COLO829 (cell line): ENCODE data around the gene HSH2D.
"Not testable (repeated sequence)": the region's sequence is repeated elsewhere in the genome, so short reads cannot be mapped to it uniquely, and the experiment has no call there.

Experiments
- DNase-seq: peaks from one replicate; pipeline ENCODE4 v3.0.0; 2012; ENCODE audit warnings: low spot score

HSH2D gene

DNA sequence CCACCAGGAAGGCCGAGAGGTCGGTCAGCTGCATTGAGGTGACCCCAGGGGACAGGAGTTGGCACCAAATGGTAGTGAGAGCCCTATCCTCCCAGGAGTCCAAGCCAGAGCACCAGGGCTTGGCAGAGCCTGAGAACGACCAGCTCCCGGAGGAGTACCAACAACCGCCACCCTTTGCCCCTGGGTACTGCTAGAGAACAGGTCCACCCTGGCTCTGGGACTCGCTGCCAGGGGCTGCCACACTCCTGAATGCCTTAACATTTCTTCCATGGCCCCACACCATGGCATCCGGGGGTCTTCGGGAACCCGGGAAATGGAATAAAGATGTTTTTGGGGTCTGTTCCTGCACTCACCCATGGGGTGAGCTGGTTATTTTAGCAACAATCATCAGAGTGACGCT, 14.1 kb downstream of the HSH2D start:
- DNase-seq, result no peak

DNA sequence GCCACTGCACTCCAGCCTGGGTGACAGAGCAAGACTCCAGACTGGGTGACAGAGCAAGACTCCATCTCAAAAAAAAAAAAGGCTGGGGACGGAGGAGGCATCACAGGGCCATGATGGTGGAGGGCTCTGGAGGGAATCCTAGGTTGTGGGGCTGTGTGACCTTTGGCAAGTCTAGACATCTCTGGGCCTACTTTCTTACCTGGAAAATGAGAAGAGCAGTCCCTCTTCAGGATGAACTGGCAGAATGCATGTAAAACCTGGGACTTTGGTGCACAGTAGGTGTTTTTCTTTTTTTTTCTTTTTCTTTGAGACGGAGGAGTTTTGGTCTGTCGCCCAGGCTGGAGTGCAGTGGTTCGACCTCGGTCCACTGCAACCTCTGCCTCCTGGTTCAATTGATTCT, 16.2 kb downstream of the HSH2D start:
- DNase-seq, result no peak

DNA sequence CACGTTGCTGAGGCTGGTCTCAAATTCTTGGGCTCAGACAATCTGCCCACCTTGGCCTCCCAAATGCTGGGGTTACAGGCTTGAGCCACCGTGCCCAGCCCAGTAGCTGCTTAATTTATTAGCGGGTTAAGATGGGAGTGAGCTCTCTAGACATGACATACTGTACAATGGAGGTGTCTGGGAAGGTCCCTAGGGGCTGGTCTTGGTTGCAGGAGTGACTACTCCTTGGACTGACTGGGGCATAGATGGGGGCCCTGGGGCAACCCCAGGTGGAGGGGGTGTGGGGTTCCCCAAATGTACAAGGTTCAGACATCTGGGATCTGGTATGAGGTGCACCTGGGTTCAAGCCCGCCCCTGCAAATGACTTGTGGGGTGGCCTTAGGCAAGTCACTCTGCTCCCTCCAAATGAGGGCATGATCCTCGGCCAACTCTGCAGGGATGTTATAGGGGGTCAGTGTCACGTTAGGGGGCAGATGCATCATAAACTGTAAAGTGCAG, 17.0 kb downstream of the HSH2D start:
- DNase-seq, result no peak

DNA sequence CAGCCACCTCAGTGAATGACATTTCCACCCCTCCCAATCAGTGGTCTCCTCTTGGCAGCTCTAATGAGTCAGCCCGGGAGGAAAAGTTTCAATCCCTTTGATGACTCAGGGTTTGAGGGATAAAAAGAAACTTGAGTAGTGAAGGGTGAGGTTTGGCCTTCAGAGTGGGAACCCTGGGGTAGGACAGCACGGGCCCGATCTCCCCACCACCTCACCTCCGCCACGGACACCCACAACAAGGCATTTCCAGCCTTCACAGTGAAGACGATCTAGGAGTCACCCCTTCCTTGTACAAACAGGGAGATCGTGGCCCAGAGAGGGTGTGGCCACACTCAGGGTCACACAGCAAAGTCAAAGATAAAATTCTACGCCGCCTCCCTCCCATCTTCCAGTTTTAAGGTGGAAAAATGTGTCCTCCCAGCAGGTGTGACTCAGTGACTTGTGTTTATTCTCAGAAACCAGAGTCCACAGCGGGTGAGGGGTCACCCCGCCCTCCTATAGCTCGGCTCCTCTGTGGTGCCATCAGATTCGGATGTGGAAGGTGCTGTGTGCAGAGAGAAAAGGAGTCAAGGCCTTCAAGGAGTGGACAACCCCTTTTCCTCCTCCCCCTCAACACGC, 17.6 kb downstream of the HSH2D start:
- peak; percentile 53 for DNase-seq

DNA sequence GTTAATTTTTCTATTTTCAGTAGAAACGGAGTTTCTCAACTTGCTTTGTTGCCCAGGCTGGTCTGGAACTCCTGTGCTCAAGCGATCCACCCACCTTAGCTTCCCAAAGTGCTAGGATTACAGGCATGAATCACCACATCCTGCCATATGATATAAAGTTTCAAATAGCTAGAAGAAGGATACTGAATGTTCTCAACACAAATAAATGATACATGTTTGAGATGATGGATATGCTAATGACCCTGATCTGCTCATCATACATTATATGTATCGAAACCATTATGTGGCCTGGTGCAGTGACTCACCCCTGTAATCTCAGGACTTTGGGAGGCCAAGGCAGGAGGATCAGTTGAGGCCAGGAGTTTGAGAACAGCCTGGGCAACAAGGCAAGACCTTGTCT, 18.4 kb downstream of the HSH2D start:
- DNase-seq, result no peak

DNA sequence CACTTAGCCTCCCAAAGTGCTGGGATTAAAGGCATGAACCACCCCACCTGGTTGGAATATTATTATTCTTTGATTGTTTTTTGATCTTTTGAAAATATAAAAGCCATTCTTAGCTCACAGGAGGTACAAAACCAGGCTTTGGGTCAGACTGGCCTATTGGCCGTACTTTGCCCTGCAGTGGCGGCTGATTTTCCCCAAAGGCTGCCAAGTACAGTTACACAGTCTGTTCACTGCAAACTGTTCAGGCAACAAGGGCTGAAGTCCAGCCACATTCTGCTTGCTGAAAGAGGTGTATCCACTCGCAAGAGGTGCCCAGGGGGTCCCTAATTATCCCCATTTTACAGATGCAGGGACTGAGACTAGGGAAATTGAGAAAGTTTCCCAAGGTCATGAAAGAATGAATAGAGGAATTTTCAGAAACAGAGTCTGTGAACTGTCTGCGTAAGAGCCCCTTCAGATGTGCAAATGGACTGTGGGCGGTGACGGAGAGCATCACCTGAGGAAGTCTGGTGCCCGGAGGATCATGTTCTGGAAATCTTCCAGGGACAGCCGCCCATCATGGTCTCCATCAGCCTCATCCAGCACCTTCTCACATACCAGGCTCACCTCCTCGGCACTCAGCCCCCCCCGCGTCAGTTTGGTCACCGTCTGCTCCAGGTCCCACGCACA, 20.9 kb downstream of the HSH2D start:
- DNase-seq, result no peak

DNA sequence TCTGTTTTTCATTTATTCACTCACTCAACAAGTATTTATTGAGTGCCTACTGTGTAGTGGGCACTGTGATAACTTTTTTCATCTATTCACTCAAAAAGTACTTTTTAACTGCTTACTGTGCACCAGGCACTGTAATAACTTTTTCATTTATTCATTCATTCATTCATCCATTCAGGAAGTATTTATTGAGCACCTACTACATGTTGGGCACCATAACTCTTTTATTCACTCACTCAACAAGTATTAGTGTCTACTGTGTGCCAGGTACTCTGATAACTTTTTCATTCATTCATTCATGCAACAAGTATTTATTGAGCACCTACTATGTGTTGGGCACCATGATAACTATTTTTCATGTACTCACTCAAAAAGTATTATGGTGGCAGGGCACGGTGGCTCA, 22.9 kb downstream of the HSH2D start:
- DNase-seq, result no peak

DNA sequence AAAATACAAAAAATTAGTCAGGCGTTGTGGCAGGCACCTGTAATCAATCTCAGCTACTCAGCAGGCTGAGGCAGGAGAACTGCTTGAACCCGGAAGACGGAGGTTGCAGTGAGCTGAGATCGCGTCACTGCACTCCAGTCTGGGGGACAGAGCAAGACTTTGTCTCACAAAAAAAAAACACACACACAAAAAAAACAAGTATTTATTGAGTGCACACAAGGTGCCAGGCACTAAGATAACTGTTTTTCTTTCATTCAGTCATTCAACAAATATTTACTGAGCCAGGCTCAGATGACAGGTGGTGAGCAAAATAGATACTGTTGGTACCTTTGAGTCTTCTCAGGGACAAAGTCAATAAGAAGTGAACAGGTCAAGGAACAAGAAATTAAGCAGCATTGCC, 23.6 kb downstream of the HSH2D start:
- DNase-seq, result no peak

DNA sequence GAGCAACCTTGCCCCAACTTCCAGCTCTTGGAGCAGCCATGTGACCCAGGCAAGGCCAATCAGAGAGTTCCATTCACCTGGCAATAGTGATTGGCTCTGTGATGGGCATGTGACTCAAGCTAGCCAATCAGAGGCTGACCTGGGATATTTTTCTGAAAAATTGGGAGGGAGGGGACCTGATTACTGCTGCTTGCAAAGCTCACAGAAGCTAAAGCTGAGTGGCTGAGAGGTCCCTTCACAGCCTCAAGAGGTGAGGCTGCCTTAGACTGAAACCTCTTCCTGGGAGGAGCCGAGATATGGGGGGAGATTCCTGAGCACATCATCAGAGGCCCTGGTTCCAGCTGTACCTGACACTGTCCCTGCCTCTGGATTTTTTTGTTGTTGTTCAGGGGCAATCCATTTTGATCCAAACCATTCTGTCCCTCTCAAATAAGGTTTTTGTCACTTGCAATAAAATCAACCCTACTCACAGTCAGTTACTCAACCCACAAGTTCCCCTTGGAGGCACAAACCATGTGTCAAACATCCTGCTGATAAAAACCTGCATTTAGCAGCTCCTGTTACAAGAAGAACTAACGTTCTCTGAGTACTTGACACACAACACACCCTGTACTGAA, 25.1 kb downstream of the HSH2D start:
- DNase-seq, result no peak

DNA sequence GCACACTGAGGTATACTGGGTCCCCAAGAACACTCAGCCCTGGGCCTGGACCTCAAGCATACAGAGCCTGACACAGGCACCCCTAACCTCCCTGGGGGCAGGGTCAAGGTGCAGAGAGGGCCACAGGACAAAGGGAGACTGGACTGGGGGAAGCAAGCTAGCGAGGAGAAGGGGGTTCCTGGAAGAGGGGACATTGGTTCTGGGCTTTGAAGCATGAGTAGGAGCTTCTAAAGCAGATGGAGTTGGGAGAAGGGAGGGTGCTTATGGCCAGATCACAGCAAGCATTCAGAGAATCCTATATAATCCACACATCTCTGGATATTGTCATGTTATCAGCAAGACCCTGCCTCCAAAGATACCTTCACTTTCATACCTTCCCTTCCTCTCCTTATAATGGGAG, 26.6 kb downstream of the HSH2D start:
- DNase-seq, result no peak

DNA sequence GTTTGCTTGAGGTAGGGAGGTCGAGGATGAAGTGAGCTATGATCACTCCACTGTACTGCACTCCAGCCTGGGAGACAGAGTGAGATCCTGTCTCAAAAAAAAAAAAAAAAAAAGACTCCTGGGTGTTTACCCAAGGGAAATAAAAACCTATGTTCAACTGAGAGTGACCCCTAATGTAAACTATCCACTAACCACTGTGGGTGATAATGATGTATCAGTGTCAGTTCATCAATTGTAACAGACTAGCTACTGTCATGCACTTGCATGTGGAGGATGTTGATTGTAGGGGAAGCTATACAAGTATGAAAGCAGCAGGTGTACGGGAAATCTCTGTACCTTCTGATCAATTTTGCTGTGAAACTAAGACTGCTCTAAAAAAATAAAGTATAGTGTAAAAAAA, 32.5 kb downstream of the HSH2D start:
- DNase-seq, result no peak

DNA sequence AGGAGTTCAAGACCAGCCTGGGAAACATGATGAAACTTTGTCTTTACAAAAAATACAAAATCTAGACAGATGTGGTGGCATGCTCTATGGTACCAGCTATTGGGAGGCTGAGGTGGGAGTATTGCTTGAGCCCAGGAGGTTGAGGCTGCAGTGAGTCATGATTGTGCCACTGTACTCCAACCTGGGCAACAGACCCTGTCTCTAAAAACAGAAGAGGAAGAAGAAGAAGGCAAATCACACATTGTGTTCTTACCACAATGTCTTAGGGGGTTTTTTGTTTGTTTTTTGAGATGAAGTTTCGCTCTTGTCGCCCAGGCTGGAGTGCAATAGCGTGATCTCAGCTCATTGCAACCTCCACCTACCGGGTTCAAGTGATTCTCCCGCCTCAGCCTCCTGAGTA, 35.4 kb downstream of the HSH2D start:
- not testable (repeated sequence) for DNase-seq

DNA sequence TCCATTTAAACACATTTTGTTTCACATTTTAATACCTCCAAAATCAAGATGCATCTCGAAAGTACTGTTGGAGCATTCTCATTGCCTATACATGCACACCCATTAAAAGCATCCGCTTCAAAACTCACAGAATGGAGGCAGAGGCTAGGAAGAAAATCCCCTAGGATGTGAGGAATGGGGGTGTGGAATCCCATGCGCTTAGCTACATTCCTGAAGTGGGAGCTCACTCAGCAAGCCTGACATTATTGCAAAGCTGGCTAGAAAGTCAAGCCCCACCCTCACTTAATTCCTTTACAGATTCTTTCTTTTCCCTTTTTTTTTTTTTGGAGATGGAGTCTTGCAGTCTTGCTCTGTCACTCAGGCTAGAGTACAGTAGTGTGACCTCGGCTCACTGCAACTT, 37.1 kb downstream of the HSH2D start:
- DNase-seq, result no peak

DNA sequence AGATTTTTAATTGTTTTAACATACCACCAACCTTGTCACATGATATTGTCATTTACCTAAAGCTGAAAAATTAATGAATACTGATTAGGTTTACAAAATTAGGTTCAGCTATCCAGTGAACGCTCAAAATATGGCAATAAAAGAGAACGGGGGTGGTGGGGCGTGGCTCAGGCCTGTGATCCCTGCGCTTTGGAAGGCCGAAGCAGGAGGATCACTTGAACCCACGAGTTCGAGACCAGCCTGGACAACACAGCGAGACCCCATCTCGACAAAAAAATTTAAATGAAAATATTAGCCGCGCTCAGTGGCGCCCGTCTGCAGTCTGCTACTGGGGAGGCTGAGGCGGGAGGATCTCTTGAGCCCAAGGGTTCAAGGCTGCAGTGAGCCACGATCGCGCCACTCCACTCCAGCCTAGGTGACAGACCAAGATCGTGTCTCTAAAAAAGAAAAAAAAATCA, 41.2 kb downstream of the HSH2D start:
- no peak for DNase-seq

DNA sequence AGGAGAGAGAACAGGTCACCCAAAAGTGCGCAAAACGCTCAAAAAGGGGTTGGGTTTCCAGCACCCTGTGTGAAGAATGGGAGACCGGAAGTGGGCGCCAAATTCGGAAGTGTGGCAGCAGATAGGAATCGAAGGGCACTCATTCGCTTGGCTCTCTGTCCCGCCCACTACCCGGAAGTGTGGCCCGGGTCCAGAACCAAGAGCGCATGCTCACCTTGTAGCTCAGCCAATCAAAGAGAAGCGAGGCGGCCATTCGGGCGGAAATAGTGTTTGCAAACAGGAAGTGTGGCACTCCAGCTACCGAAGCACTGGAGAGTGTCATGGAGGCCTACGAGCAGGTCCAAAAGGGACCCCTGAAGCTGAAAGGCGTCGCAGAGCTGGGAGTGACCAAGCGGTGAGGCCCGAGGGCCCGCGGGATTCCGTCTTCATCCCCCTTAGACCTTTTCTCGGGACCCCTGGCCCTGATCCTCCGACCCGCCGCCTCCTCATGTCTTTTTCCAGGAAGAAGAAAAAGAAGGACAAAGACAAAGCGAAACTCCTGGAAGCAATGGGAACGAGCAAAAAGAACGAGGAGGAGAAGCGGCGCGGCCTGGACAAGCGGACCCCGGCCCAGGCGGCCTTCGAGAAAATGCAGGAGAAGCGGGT, 41.8 kb downstream of the HSH2D start, which contains the start of gene FAM32A:
TSS of gene FAM32A (plus strand) at position 288 of the 645 bp plus-strand sequence. CDS start at position 321, 33 bp downstream.
- DNase-seq, result peak; percentile 100

DNA sequence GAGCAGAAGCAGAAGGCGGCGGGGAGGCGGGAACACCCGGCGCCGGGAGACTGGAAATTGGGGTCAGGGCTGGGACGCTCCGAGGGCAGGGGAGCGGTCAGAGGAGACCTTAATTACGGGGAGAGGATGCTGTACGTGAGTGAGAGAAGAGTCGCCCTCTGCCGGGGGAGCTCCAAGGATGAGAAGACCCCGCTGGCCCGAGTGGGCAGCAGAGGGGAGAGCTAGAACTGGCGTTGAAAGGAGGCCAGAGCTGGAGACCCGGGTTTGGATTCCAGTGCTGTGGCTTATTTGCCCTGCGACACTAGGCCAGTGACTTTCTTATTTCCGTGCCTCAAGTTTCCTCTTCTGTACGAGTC, 42.3 kb downstream of the HSH2D start:
- DNase-seq, result no peak

DNA sequence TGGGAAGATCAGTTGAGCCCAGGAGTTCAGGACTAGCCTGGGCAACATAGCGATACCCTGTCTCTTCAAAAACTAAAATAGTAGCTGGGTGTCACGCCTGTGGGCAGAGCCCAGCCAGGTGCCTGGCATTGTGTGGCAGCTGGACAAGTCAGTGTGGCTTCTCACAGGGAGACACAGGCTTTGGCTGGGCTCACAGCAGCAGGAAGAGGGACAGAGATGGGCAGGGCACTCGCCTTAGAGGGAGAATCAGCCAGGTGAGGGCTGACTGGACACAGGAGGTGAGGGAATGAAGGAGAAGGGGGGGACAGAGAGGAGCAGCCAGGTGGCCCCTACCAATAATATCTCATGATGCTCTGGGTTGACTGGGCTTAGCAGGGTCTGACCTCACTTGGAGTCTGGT, 45.0 kb downstream of the HSH2D start:
- DNase-seq, result no peak

DNA sequence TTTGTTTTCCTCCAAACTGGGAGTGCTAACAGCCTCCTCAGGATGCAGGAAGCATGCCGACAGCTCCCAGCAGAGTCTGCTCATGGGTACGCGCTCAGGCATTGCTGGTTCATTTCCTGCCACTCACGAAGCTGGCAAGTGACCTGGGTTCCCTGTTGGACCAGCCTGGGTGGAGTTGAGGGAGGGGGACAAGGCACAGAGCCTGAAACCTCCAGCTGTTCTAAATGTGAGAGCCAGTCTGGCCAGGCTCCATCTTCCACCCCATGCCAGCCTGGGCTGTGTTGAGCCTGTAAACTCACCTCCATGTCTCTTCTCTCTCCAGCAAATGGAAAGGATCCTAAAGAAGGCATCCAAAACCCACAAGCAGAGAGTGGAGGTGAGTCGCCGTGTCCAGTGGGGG, 46.7 kb downstream of the HSH2D start:
- DNase-seq, result no peak

DNA sequence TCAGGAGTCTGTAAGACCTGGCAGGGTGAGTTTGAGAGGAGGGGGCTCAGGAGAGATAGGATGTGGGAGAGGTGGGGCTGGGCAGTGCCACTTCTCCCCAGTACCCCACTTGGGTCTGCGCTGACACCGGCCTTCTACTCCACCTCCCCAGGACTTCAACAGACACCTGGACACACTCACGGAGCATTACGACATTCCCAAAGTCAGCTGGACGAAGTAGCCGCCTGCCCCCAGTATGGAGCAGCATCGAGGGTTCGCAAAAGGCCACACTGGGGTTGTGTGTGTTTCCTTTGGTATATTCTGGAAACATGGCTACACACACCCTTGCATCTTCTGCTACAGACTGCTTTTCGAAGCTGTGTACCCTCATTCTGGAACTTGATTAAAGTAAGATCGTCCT, 47.3 kb downstream of the HSH2D start:
- DNase-seq, result no peak

DNA sequence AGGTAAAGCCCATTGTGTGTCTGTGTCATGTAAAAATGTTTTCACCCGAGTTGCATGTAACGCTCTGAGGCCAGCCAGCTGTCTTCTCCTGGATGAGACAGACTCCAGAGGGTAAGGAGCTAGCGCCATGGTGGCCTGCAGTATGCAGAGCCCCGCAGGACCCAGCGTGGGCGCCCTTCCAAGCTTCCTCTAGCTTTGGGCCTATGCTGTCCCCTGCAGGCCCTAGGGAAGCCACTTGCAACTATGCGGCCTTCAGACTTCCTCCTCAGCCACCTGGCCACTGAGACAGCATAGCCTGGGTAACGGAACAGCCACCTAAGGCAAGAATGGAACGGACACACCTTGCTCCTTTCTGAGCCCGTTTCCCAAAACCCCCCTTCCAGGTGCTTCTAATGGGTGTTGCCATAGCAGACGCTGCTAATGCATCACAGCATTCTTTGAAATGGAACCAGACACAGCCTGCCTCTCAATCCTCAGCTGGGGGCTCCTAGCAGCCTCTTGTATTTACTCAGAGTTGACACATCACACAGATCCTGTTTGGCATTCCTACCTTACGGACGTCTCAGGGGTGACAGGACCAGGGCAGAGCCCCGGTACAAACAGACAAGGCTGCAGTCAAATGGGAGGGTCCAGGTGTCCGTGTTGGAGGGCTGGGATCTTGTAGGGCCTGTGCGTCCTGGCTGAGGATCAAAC, 47.9 kb downstream of the HSH2D start:
- no peak for DNase-seq

DNA sequence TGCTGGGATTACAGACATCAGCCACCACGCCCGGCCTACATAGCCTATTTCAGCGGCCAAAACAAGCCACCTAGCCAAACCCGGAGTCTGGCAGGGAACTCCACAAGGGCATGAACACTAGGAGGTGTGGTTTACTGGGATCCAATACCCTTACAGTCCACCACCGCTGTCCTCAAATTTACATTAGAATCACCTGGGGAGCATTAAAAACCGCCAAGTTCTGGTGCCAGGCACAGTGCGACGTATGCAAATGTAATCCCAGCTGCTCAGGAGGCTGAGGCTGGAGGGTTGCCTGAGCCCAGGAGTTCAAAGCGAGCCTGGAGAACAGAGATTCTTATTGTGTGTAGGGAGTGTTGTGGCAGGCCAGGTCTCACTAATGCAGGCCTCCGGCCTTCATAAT, 50.0 kb downstream of the HSH2D start:
- no peak for DNase-seq

DNA sequence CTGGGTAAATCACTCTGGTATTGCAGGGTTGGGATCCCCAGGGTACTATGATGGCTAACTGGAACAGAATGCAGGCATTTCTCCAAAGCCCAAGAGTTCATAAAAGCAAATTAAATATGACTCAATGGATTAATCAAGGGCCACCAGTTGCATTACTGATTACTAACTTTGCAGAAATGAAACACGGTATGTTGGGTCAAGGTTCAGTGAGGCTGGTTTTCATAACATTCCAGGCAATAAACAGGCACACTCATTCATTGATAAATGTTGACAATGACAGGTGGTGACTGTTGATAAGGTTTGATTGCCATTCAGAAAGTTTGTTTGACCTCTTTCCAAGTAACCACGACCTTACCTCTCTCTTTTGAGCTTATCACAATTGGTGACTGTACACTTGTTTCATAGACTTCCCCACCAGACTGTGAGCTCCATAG, 53.7 kb downstream of the HSH2D start:
- no peak for DNase-seq
